ENCODE data around the gene INHA. TPM values are rescaled to one million over a fixed set of nuclear protein-coding genes. Genes with fewer than 3 reads are reported as not detected.

INHA gene
- total RNA-seq, 1 experiment from 2014 or later, result 1.5 TPM

GRCh38 chr2:219566640-219567039 is 5.5 kb upstream of the INHA start:
- CTCF ChIA-PET, result no interaction called here
- intact Hi-C loops (cut with micrococcal nuclease), result no loop called here
- Histone ChIP-seq H3K27me3 (ENCODE audit: low read length) (no peaks in the 10 kb centered on the region), H3K9ac (ENCODE audit: low read length) (no peak overlapping the region), H2AFZ (ENCODE audit: low read length) (no peak overlapping the region), H3F3A (ENCODE audit: low read length, unreplicated experiment) (no peaks in the 10 kb centered on the region), H3K4me2 (ENCODE audit: low read length) (no peak overlapping the region), H3K36me3 (ENCODE audit: low read depth, low read length) (no peaks in the 10 kb centered on the region; the same call in 1 of the 2 replicates), H3K9me3 (ENCODE audit: low read length) (no peaks in the 10 kb centered on the region), H3K79me2 (ENCODE audit: low read length) (peaks cover 20% of the 10 kb centered on the region), H4K20me1 (ENCODE audit: low read length) (no peaks in the 10 kb centered on the region), H3K4me3 (ENCODE audit: low read length) (no peak overlapping the region), H3K27ac (ENCODE audit: low read length) (no peak overlapping the region), H3K4me1 (ENCODE audit: insufficient read depth, low read length) (peaks cover 14% of the 10 kb centered on the region), H3K9me2 (replicated peaks; ENCODE audit: low read length) (no peaks in the 10 kb centered on the region)
- ATAC-seq (no peak), DNase-seq (no peak)
- BruUV-seq (replicated peaks), result no TSS peak
- POLR2A ChIA-PET (ENCODE audit: unreplicated experiment), result no interaction called here
- TF ChIP-seq CTCF (conservative IDR thresholded peaks at IDR 0.05; ENCODE audit: low read depth, low read length) (no peak), EZH2phosphoT487 (IDR thresholded peaks at IDR 0.05; ENCODE audit: borderline replicate concordance, low read length) (no peak), EZH2 (IDR thresholded peaks at IDR 0.05; ENCODE audit: low read length, unreplicated experiment) (no peak)

- CTCF ChIA-PET, result no interaction called here
- no TSS peak for BruUV-seq (replicated peaks)
- no peak for ATAC-seq
These were observed 5.0 kb upstream of the INHA start for GRCh38 chr2:219567131-219567530.

More at GRCh38 chr2:219567131-219567530, 5.0 kb upstream of the INHA start:
- intact Hi-C loops (cut with micrococcal nuclease), result no loop called here
- Histone ChIP-seq H3K79me2 (ENCODE audit: low read length) (peaks cover 20% of the 10 kb centered on the region), H3K27me3 (ENCODE audit: low read length) (no peaks in the 10 kb centered on the region), H3K4me1 (ENCODE audit: insufficient read depth, low read length) (peaks cover 19% of the 10 kb centered on the region), H3F3A (ENCODE audit: low read length, unreplicated experiment) (no peaks in the 10 kb centered on the region), H2AFZ (ENCODE audit: low read length) (no peak overlapping the region), H3K9me2 (replicated peaks; ENCODE audit: low read length) (no peaks in the 10 kb centered on the region), H3K27ac (ENCODE audit: low read length) (no peak overlapping the region), H3K9me3 (ENCODE audit: low read length) (no peaks in the 10 kb centered on the region), H4K20me1 (ENCODE audit: low read length) (no peaks in the 10 kb centered on the region), H3K36me3 (ENCODE audit: low read depth, low read length) (no peaks in the 10 kb centered on the region; the same call in 1 of the 2 replicates), H3K9ac (ENCODE audit: low read length) (no peak overlapping the region), H3K4me3 (ENCODE audit: low read length) (no peak overlapping the region), H3K4me2 (ENCODE audit: low read length) (no peak overlapping the region)
- no peak for TF ChIP-seq EZH2 (IDR thresholded peaks at IDR 0.05; ENCODE audit: low read length, unreplicated experiment)
- TF ChIP-seq EZH2phosphoT487 (IDR thresholded peaks at IDR 0.05; ENCODE audit: borderline replicate concordance, low read length), result no peak
- TF ChIP-seq CTCF (conservative IDR thresholded peaks at IDR 0.05; ENCODE audit: low read depth, low read length), result no peak
- POLR2A ChIA-PET (ENCODE audit: unreplicated experiment), result no interaction called here
- no peak for DNase-seq
